ENCODE data around the gene GDA.
"Not testable (repeated sequence)": the region's sequence is repeated elsewhere in the genome, so short reads cannot be mapped to it uniquely, and the experiment has no call there.

GDA gene

DNA sequence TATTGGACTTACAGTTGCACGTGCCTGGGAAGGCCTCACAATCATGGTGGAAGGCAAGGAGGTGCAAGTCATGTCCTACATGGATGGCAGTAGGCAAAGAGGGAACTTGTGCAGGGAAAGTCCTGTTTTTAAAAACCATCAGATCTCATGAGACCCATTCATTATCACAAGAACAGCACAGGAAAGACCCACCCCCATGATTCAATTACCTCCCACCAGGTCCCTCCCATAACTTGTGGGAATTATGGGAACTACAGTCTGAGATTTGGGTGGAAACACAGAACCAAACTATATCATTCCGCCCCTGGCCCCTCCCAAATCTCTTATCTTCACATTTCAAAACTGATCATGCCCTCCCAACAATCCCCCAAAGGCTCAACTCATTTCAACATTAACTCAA is 140.2 kb downstream of the GDA start:
- no peak for DNase-seq

DNA sequence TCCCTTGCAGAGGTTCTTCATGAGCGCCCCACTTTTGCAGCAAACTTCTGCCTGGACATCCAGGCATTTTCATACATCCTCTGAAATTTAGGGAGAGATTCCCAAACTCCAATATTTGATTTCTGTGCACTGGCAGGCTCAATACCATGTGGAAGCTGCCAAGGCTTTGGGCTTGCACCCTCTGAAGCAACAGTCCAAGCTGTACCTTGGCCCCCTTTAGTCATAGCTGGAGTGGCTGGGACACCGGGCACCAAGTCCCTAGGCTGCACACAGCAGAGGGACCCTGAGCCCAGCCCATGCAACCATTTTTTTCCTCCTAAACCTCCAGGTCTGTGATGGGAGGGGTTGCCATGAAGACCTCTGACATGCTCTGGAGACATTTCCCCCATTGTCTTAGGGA is 141.1 kb downstream of the GDA start:
- no peak for DNase-seq

- not testable (repeated sequence) for DNase-seq
These were observed 142.3 kb downstream of the GDA start for GRCh38 chr9:72291576-72291975.

- no peak for DNase-seq
These were observed 143.0 kb downstream of the GDA start for GRCh38 chr9:72292256-72292682.

GRCh38 chr9:72292874-72293607 is 143.8 kb downstream of the GDA start:
- no peak for DNase-seq

GRCh38 chr9:72294936-72295335 is 145.7 kb downstream of the GDA start:
- no peak for DNase-seq

DNA sequence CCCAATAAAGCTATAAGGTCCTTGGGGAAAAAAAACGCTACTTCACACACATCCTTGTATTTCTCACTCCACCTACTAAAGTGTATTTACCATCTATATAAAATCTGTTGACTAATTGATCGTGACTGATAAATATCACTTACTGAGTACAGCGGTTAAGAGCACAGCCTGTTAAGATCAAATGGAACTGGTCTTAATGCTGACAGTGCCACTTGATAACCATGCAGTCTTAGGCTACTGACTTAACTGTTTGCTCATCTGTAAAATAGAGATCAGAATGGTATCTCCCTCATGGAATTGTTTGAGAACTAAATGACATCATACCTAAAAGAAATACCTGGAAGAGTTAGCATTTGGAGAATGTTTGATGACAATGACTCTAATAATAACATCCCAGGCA is 148.3 kb downstream of the GDA start:
- no peak for DNase-seq

DNA sequence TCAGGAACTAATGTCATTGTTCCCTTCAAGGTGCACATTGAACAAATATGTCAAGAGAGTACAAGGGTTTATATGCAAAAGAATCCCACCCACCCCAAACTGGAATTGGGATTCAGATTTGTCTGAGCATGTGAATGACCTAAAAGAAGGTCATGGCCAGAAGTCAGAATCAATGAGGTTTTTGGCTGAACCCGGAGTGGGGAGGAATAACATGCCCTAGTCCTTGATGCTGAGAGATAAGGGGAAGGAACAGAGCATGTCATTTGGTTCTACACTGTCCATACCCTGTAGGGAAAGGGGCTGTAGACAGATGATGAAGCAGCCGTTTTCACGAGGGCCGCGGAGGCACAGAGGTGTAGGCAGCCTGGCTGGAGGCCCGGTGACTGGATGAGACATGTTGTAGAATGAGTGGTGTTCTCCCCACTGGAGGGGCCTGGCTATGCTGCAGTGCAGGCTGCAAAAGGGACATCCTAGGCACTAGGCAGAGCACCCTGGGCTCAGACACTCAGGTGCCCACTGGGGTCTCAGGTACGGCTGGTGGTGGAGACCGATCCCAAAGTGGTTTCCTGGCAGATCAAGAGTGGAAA is 149.9 kb downstream of the GDA start:
- no peak for DNase-seq

- no peak for DNase-seq
These were observed 151.6 kb downstream of the GDA start for GRCh38 chr9:72300873-72301272.
